ENCODE results near the gene FOCAD. TPM values are rescaled to one million over a fixed set of nuclear protein-coding genes. Genes with fewer than 3 reads are reported as not detected.
"Not testable (repeated sequence)": the region's sequence is repeated elsewhere in the genome, so short reads cannot be mapped to it uniquely, and the experiment has no call there.

FOCAD gene
- total RNA-seq, 2 experiments from 2014 or later: 32.5 to 34.3 TPM

- POLR2A ChIA-PET: no interaction called here
- H3K27ac Mint-ChIP-seq: no peak overlapping the region
- CTCF ChIA-PET: interaction anchor here (0.7 to 5.7 kb wide), 31 partner anchors 10 to 1016 kb away, joined by 3 to 74 read pairs (median 5); partner anchors contain the start of gene MLLT3
- peak; percentile 42 for ATAC-seq
- no peaks in the 10 kb centered on the region for H3K27me3 Mint-ChIP-seq
- peaks cover 8% of the 10 kb centered on the region for H3K36me3 Mint-ChIP-seq (ENCODE audit: low read depth)
- no peak overlapping the region for H3K4me3 Mint-ChIP-seq
- intact Hi-C loops (cut with DNase I, micrococcal nuclease): loop anchor here (1.0 to 5.0 kb wide), 8 partner anchors 53 to 1448 kb away; no protein-coding TSS in a partner anchor
- peaks cover 3% of the 10 kb centered on the region for H3K4me1 Mint-ChIP-seq
- DNase-seq: no peak
- no peaks in the 10 kb centered on the region for H3K9me3 Mint-ChIP-seq (ENCODE audit: low read depth)
Measured at GRCh38 chr9:20940447-20941173, 256.6 kb downstream of the FOCAD start.

DNA sequence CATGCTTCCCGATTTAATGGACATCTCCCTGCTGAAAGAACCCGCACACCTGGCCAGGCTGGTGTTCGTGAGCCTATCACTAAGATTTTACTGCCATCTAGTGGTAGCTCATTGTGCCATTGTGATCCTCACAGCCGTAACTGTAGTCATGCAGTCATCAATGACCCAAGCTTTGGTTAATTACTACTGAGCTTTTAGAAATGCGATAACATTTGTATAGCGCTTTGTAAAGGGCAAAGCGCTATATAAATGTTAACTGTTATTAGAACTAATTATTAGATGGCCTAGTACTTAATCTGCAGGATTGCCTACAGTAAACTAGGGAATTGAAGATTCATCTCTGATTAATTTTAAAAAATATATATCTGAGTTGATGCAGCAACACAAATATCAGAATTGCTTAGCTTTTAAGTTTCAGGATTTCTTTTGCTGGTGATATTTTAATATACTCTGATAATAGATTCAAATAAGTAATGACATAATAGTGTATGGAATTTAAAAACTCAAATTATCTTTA lies 257.2 kb downstream of the FOCAD start:
- DNase-seq (peak; percentile 68), ATAC-seq (peak; percentile 98)
- H3K9me3 Mint-ChIP-seq (ENCODE audit: low read depth): no peaks in the 10 kb centered on the region
- no peak overlapping the region for H3K4me3 Mint-ChIP-seq
- CTCF ChIA-PET: interaction anchor here (0.6 to 5.7 kb wide), 37 partner anchors 10 to 1019 kb away, joined by 3 to 74 read pairs (median 4); partner anchors contain the start of genes FOCAD and MLLT3
- H3K27ac Mint-ChIP-seq: no peak overlapping the region
- H3K36me3 Mint-ChIP-seq (ENCODE audit: low read depth): peaks cover 8% of the 10 kb centered on the region
- H3K27me3 Mint-ChIP-seq: no peaks in the 10 kb centered on the region
- intact Hi-C loops (cut with DNase I, micrococcal nuclease): loop anchor here (1.0 to 5.0 kb wide), 7 partner anchors 54 to 1449 kb away; no protein-coding TSS in a partner anchor
- H3K4me1 Mint-ChIP-seq: peaks cover 3% of the 10 kb centered on the region
- POLR2A ChIA-PET: no interaction called here

- Mint-ChIP-seq H3K27me3 (no peaks in the 10 kb centered on the region), H3K27ac (no peak overlapping the region), H3K4me1 (peaks cover 3% of the 10 kb centered on the region), H3K4me3 (no peak overlapping the region), H3K9me3 (ENCODE audit: low read depth) (no peaks in the 10 kb centered on the region), H3K36me3 (ENCODE audit: low read depth) (peaks cover 6% of the 10 kb centered on the region)
- ChIA-PET POLR2A (interaction anchor here (0.6 kb wide), 1 partner anchor 45 kb away, joined by 3 read pairs; no protein-coding TSS in a partner anchor), CTCF (interaction anchor here (0.6 to 5.7 kb wide), 6 partner anchors 10 to 1012 kb away, joined by 3 to 74 read pairs (median 4); partner anchors contain the start of gene MLLT3)
- DNase-seq: no peak
- no peak for ATAC-seq
- intact Hi-C loops (cut with DNase I, micrococcal nuclease): loop anchor here (5.0 kb wide), 2 partner anchors 57 to 1452 kb away; no protein-coding TSS in a partner anchor
Measured at GRCh38 chr9:20944507-20944906, 260.4 kb downstream of the FOCAD start.

DNA sequence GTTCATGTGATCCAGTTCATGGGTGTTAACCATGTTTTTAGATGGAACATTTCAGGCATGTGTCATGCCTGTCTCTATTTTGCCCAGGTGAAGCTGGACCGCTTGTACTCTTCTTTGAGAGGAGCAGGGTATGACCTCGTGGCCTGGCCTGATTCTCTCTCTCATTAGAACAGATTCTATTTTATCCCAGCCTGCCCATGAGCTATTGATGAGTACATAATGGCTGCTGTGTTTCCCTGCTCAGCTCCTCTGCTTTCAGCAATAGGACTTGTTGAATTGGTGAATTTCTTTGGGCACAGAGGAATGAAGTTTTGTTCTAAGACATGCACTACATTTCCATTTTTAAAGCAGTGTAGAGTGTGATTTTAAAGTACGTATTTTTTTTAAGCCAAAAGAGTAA lies 261.2 kb downstream of the FOCAD start:
- H3K36me3 Mint-ChIP-seq (ENCODE audit: low read depth): peaks cover 6% of the 10 kb centered on the region
- no peak overlapping the region for H3K27ac Mint-ChIP-seq
- H3K27me3 Mint-ChIP-seq: no peaks in the 10 kb centered on the region
- H3K4me3 Mint-ChIP-seq: no peak overlapping the region
- no peak for ATAC-seq
- peaks cover 3% of the 10 kb centered on the region for H3K4me1 Mint-ChIP-seq
- H3K9me3 Mint-ChIP-seq (ENCODE audit: low read depth): no peaks in the 10 kb centered on the region
- DNase-seq: no peak
- POLR2A ChIA-PET: no interaction called here
- intact Hi-C loops (cut with DNase I, micrococcal nuclease): no loop called here
- CTCF ChIA-PET: interaction anchor here (0.6 to 5.7 kb wide), 3 partner anchors 166 to 320 kb away, joined by 3 to 74 read pairs (median 3); partner anchors contain the start of gene MLLT3

- ChIA-PET POLR2A (no interaction called here), CTCF (interaction anchor here (0.8 to 1.0 kb wide), 2 partner anchors 165 kb away, joined by 3 to 5 read pairs; no protein-coding TSS in a partner anchor)
- Mint-ChIP-seq H3K27ac (no peak overlapping the region), H3K4me1 (peaks cover 2% of the 10 kb centered on the region), H3K27me3 (no peaks in the 10 kb centered on the region), H3K9me3 (ENCODE audit: low read depth) (no peaks in the 10 kb centered on the region), H3K36me3 (ENCODE audit: low read depth) (peaks cover 8% of the 10 kb centered on the region), H3K4me3 (no peak overlapping the region)
- intact Hi-C loops (cut with DNase I, micrococcal nuclease): no loop called here
- ATAC-seq (no peak), DNase-seq (no peak)
Measured at GRCh38 chr9:20945856-20946255, 261.8 kb downstream of the FOCAD start.

GRCh38 chr9:20948703-20949102 lies 264.6 kb downstream of the FOCAD start:
- H3K36me3 Mint-ChIP-seq (ENCODE audit: low read depth): peaks cover 20% of the 10 kb centered on the region
- intact Hi-C loops (cut with DNase I, micrococcal nuclease): no loop called here

DNA sequence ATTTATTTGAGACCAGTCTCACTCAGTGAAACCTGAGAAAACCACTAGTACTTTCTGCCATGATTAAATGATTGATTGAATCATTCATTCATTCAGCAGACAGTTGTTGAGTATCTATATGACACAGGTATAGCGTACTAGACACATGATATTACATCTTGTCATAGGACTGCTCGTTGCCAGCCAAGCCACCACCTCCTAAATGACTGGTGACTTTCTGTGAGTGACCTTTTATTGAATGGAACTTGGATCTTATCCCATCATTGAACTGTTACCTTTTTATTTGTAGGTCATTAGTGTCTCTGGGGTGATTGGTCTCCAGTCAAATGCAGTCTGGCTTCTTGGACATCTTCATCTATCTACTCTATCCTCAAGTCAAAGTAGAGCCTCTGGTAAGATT lies 266.6 kb downstream of the FOCAD start:
- intact Hi-C loops (cut with DNase I, micrococcal nuclease): no loop called here
- DNase-seq (no peak), ATAC-seq (no peak)
- no peak overlapping the region for H3K4me3 Mint-ChIP-seq
- no peaks in the 10 kb centered on the region for H3K9me3 Mint-ChIP-seq (ENCODE audit: low read depth)
- no peak overlapping the region for H3K27ac Mint-ChIP-seq
- no peaks in the 10 kb centered on the region for H3K4me1 Mint-ChIP-seq
- H3K36me3 Mint-ChIP-seq (ENCODE audit: low read depth): peaks cover 21% of the 10 kb centered on the region
- ChIA-PET POLR2A (no interaction called here), CTCF (interaction anchor here (2.1 to 4.0 kb wide), 2 partner anchors 10 to 23 kb away, joined by 4 to 22 read pairs; no protein-coding TSS in a partner anchor)
- H3K27me3 Mint-ChIP-seq: no peaks in the 10 kb centered on the region

More at GRCh38 chr9:20948703-20949102, 264.6 kb downstream of the FOCAD start:
- no peaks in the 10 kb centered on the region for H3K4me1 Mint-ChIP-seq
- DNase-seq (no peak), ATAC-seq (no peak)
- no peaks in the 10 kb centered on the region for H3K27me3 Mint-ChIP-seq
- no peak overlapping the region for H3K4me3 Mint-ChIP-seq
- POLR2A ChIA-PET: no interaction called here
- CTCF ChIA-PET: no interaction called here
- no peak overlapping the region for H3K27ac Mint-ChIP-seq
- no peaks in the 10 kb centered on the region for H3K9me3 Mint-ChIP-seq (ENCODE audit: low read depth)

- H3K4me1 Mint-ChIP-seq: no peaks in the 10 kb centered on the region
- no peak overlapping the region for H3K27ac Mint-ChIP-seq
- ChIA-PET CTCF (interaction anchor here (0.7 to 1.1 kb wide), 2 partner anchors 116 to 283 kb away, joined by 3 to 4 read pairs; no protein-coding TSS in a partner anchor), POLR2A (no interaction called here)
- intact Hi-C loops (cut with DNase I, micrococcal nuclease): no loop called here
- ATAC-seq (no peak), DNase-seq (no peak)
- peaks cover 19% of the 10 kb centered on the region for H3K36me3 Mint-ChIP-seq (ENCODE audit: low read depth)
- no peak overlapping the region for H3K4me3 Mint-ChIP-seq
- peaks cover 3% of the 10 kb centered on the region for H3K9me3 Mint-ChIP-seq (ENCODE audit: low read depth)
- no peaks in the 10 kb centered on the region for H3K27me3 Mint-ChIP-seq
Measured at GRCh38 chr9:20962536-20963225, 278.6 kb downstream of the FOCAD start.

GRCh38 chr9:20972684-20973083 lies 288.6 kb downstream of the FOCAD start:
- DNase-seq (no peak), ATAC-seq (no peak)
- H3K4me1 Mint-ChIP-seq: no peaks in the 10 kb centered on the region
- no peak overlapping the region for H3K4me3 Mint-ChIP-seq
- peaks cover 4% of the 10 kb centered on the region for H3K9me3 Mint-ChIP-seq (ENCODE audit: low read depth)
- ChIA-PET CTCF (interaction anchor here (0.6 to 0.8 kb wide), 3 partner anchors 178 to 905 kb away, joined by 3 read pairs; no protein-coding TSS in a partner anchor), POLR2A (no interaction called here)
- peaks cover 22% of the 10 kb centered on the region for H3K36me3 Mint-ChIP-seq (ENCODE audit: low read depth)
- H3K27ac Mint-ChIP-seq: no peak overlapping the region
- no peaks in the 10 kb centered on the region for H3K27me3 Mint-ChIP-seq
- intact Hi-C loops (cut with DNase I, micrococcal nuclease): no loop called here

DNA sequence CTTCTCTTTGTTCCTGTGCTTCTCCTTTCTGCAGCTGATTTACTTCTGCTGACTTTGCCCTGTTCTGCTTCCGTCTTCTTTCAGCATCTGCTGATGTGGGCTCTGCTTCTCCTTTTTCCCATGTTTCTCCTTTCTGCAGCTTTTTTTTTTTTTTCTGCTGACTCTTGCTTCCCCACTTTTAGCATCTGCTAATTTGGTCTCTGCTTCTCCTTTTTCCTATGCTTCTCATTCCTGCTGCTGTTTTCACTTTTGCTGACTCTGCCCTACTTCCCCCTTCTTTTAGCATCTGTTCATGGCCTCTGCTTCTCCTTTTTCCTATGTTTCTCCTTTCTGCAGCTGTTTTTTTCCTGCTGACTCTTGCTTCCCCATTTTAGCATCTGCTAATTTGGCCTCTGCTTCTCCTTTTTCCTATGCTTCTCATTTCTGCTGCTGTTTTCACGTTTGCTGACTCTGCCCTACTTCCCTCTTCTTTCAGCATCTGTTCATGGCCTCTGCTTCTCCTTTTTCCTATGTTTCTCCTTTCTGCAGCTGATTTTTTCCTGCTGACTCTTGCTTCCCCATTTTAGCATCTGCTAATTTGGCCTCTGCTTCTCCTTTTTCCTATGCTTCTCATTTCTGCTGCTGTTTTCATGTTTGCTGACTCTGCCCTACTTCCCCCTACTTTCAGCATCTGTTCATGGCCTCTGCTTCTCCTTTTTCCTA lies 289.3 kb downstream of the FOCAD start:
- POLR2A ChIA-PET; H3K27me3 Mint-ChIP-seq; H3K9me3 Mint-ChIP-seq (ENCODE audit: low read depth); H3K27ac Mint-ChIP-seq; DNase-seq; intact Hi-C loops (cut with DNase I, micrococcal nuclease); ATAC-seq; H3K4me3 Mint-ChIP-seq; H3K4me1 Mint-ChIP-seq: not testable (repeated sequence)
- CTCF ChIA-PET: interaction anchor here (0.6 to 0.8 kb wide), 3 partner anchors 177 to 906 kb away, joined by 3 read pairs; no protein-coding TSS in a partner anchor
- H3K36me3 Mint-ChIP-seq (ENCODE audit: low read depth): peaks cover 24% of the 10 kb centered on the region
